Lung microvascular endothelial cell (primary cell): Measurements from ENCODE around the gene DOCK7. TPM values are rescaled to one million over a fixed set of nuclear protein-coding genes. Genes with fewer than 3 reads are reported as not detected.
"Not testable (repeated sequence)": the region's sequence is repeated elsewhere in the genome, so short reads cannot be mapped to it uniquely, and the experiment has no call there.

Experiments used
- DNase-seq, 2 donors: peaks; one replicate each; pipeline versions ENCODE4 v3.0.0 to v3.0.0-alpha.2; 2010; ENCODE audit warnings: low read depth in 2 of 2
- total RNA-seq: library from RNA; depleted of rRNA; stranded (reverse); fragments of >200 nt; gene quantifications from 2 replicates; pipeline ENCODE4 v1.2.1, GENCODE V29; 2014

DOCK7 gene
- total RNA-seq, 1 donor from 2014 or later = 21.0 TPM

DNA sequence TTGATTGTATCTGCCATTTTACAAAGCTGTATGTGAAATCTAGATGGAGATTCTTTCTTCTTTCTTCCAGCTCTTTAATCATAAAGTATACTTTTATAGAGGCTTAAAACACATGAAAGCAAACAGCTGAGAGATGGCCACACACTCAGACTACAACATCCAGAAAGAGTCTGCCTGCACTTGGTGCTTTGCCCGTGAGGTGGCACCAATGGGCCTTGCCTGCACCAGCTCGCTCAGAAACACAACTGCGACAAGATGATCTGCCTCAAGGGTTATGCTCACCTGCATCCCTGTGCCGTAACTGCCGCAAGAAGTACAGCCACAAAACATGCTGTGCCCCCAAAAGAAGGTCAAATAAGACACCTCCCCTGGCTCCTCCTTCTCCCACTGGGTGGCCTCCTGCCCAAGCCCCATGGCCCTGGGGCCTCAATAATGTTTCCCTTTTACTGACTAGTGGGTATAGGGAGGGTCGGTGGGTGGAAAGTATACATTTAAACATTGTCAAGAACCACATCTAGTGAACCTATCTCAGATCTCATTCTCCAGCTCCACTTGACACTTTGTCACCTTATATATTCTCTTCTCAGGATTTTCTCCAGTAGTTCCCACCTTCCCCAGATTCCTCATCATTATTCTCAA lies 157.6 kb downstream of the DOCK7 start:
- peak in 1 of 2 donors; percentile 63 for DNase-seq

DNA sequence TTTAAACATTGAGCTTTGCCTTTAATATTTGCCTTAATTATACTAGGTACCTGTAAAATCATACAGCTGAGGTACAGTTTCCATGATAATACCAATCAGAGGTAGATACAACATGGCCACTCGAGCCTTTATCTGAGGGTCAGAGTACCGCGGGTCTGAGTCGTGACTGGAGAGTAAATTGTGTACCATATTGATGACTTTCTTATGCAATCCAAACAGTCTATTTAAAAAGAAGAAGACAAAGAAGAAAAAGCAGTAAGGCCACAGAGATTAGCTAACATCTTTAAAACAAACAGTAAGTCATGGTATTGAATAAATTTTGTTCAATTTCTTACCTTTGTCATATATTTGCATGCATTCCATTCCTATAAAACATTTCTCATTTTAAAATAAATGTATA lies 159.0 kb downstream of the DOCK7 start:
- no peak for DNase-seq

DNA sequence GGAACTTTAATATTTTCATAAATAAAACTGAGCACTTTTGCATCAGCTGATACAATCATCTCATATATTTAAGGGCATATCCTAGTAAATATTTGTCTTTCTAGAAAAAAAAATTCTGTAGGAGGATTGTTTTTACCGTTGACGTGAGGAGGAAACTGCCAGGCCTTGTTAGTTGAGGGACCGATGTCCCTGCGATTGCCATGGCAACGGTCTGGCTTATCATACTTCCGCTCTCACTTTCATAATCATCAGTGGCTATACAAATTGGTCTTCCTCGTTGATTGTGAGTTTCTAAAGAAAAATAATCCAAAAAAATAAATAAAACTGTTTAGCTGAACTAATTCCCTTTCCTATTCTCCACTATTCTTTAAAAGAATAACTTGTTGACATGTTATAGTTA lies 160.2 kb downstream of the DOCK7 start:
- DNase-seq = peak in 1 of 2 donors; percentile 78

DNA sequence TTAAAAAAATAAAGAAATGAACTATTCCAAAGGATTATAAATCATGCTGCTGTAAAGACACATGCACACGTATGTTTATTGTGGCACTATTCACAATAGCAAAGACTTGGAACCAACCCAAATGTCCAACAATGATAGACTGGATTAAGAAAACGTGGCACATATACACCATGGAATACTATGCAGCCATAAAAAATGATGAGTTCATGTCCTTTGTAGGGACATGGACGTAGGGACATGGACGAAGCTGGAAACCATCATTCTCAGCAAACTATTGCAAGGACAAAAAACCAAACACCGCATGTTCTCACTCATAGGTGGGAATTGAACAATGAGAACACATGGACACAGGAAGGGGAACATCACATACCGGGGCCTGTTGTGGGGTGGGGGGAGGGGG lies 160.8 kb downstream of the DOCK7 start:
- DNase-seq = not testable (repeated sequence)

DNA sequence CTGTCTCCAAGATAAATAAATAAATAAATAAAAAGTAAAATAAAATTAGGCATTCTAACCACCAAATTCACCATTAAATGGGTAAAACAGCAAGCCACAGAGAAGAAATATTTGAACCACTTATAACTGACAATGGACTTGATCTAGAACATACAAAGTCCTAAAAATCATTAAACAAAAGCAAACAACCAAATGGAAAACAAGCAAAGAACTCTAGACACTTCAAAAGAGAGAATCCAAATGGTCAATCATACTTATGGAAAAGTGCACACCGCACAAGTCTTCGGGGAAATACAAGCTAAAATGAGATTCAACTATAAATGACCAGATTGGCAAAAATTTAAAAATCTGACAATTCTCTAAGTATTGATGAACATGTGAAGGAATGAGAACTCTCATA lies 164.3 kb downstream of the DOCK7 start:
- DNase-seq = no peak

DNA sequence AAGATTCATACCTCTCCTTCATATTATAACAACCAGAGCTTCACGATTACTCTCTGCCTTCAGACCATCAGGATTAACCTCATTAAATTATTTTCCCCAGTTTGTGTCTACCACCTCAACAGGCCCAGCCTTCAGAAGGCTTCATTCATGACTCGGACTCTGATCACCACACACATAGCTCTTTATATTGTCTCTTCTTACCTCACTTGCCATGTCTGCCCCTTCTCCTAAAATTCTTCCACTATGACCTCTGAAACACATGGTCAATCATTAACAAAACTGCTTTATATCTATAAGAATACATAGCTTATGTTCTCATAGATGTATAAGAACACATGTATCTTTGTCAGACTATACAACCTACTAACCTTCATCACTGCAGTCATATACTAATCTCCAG lies 171.6 kb downstream of the DOCK7 start:
- no peak for DNase-seq

DNA sequence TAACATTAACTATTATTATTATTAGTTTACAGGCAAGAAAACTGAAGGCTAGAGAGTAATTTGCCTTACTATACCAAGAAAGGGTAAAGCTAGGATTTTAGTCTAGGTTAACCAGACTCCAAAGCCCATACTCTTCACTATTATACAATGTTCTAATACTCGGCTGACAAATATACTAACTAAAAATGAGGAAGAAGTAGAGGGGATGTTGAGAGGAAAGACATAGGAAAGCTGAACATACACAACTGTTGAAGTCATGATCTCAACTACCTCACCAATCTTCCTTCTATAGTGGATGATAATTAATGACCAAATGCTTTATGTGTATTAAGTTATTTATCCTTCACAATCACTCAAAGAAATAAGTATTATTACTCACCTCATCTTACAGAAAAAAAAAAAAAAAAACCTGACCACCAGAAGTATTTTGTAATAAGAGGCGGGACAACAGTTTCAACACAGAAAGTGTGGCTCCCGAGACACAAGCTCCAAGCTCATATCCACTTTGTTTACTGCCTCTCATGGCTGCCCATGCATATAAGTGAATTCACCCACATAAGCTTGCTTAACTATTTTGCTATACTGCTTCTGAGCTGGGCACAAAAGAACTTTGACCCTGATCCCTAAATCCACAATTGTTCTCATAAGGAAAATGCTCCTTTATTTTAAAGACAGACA lies 173.3 kb downstream of the DOCK7 start:
- no peak for DNase-seq

DNA sequence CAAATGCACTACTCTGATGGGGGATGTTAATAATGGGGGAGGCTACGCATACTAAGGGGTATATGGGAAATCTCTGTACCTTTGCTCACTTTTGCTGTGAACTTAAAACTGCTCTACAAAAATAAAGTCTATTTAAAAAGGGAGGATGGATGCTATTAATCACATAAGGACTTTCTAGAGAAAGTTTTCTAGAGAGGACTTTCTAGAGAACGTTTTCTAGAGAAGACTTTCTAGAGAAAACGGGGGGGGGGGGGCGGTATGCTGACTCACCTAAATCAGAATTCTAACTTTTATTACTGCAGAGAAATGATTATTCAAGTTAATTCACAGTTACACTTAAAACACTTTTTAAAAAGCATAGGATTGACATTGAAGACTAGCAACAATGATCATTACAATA lies 175.2 kb downstream of the DOCK7 start:
- DNase-seq = no peak

DNA sequence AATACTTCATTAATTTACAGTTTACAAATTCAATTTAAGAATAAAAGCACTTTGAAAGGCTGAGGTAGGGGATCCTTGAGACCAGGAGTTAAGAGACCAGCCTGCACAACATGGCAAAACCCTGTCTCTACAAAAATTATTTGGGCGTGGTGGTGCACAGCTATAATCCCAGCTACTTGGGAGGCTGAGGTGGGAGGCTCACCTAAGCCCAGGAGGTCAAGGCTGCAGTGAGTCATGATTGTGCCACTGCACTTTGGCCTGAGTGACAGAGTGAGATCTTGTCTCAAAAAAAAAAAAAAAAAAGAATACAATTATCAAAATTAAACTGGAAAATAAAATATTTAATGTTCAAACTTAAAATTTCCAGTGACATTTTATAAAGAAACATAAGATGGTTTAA lies 179.2 kb downstream of the DOCK7 start:
- DNase-seq = no peak

DNA sequence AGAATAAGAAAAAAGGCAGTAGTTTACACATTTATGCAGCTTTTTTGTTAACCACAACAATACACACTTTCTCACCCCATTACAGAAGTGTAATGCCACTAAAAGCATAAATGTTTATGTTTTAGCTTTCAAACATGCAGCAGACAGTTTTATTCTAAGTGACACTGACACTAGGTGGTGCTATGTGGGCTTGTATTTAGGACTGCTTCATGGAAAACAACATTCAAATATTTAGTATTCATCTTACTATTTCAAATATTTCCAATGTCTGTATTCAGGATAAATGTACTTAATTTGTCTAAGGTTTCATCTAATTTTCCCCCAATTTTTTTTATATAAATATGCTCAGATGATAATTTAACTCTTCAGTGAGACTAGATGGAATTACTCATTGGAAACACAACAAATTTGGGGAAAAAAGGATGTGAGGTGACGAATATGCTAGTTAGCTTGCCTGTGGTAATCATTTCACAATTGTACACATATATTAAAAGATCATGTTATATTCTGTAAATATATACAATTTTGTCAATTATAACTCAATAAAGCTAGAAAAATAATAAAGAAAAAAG lies 179.9 kb downstream of the DOCK7 start:
- DNase-seq = peak; percentile 68 to 72

DNA sequence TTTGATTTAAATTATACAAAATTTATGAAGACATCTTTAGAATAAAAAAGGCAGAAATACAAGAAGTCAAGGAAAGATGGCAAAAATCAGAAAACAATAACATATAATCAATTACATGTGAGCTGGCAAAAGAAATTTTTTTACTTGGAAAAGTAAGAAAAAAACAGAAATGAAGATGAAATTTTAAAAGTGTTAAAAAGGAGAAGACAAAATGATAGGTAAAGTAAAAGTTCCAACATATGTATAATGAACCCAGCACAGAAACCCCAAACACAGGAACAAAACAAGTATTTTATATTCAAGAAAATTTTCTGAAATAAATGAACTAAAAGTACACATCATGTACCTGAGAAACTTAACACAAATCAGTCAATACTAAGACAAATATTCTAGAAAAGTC lies 188.0 kb downstream of the DOCK7 start:
- no peak for DNase-seq

DNA sequence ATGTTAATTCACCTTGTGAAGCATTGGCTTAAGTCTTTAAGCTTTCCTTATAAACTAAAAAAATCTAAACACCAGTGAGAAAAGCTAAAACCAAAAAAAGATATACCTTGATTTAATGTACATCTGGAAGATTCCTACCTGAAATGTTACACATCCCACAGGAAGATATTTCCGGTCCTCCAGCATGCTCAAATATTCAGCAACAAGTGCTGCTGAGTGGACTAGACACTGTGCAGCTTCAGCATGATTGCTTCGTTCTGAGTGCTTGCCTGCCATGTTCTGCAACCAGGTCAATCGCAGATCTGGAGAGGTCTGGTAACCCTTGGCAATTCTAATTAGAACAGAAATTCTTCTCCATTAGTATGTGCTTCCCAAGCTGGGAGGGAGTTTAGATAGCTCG lies 194.0 kb downstream of the DOCK7 start:
- no peak for DNase-seq

DNA sequence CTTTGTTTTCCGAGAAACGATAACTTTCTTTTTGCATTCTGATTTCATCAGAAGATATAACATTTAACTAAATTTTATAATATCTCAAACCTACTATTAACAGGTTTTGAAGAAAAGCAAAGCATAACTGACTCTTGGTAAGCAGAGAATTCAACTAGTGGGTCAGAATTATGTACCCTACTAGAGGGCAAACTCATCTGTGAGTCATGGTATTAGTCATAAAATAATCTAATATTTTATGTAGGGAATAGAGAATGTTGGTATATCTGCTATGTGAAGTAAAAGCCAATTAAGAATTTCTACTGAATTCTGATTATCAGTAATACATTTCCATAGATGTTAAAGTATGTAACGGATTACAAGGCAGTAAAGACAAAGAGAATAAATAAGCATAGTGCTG lies 194.5 kb downstream of the DOCK7 start:
- peak in 1 of 2 donors; percentile 5 for DNase-seq

DNA sequence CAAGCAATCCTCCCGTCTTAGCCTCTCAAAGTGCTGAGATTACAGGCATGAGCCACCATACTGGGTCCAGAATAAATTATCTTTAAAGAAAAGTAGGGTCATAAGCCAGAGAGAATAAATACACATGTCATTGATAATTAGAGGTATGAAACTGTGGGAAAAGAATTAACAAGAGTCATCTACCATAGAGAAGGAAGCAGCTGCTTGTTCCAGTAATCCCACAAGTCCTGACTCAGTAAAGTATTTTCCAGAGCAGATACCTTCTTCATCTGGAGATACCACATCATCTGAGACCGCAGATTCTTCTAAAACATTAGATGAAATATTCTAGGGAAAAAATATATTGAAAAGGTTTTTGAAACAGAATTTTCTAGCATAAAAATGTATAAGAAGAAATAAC lies 195.7 kb downstream of the DOCK7 start:
- no peak for DNase-seq

DNA sequence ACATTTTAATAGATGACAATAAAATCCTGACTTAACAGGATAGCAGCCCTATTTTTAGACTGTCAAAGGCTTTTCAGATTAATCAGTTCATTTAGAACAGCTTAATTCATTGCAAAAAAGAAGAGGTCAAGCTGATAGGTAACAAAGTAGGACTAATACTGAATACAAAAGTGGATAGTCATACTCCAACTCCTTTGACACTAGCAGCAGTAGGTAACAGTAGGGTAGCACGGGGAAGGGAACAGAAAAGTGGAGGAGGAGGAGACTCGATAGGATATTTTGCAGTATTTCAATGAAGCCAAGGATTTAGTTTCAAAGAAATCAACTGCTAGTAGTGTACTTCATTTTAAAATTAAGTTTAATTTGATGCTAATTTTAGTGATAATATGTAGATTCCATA lies 200.2 kb downstream of the DOCK7 start:
- DNase-seq = no peak

DNA sequence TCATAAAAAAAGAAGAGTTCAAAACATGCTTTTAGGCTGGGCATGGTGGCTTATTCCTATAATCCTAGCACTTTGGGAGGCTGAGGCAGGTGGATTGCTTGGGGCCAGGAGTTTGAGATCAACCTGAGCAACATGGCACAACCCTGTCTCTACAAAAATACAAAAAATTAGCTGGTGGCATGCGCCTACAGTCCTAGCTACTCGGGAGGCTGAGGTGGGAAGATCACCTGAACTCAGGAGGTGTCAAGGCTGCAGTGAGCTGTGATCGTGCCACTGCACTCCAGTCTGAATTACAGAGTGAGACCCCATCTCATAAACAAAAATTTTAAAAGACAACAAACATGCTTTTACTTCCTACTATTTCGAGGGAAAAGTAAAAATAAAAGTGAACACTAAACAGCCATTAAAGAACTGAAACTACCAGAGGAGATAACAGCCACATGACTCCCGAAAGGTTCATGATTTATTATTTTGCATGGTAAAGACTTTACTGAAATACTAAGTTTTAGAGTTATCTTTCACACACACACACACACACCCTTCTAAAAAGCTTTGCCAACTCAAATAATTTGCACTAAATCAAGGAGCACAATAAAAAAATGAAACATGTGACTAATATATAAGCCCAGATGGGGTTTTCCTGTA lies 203.2 kb downstream of the DOCK7 start:
- no peak for DNase-seq

DNA sequence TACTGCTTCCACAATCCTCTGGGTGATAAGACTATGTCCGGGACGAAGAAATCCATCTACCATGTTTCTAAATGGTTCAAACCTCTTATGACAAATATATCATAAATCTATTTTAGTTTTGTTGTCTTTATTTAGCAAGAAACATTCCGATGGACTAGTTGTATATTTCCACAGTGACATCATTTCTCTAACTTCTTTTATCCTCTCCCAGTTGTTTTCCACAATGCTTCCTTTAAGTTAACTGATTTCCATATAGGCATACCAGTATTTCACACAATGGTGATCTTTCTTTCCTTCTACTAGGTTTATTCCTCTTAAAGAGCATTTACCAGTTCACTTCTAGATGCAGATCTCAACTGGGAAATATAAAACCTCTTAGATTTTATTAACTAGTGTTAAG lies 206.5 kb downstream of the DOCK7 start:
- no peak for DNase-seq

DNA sequence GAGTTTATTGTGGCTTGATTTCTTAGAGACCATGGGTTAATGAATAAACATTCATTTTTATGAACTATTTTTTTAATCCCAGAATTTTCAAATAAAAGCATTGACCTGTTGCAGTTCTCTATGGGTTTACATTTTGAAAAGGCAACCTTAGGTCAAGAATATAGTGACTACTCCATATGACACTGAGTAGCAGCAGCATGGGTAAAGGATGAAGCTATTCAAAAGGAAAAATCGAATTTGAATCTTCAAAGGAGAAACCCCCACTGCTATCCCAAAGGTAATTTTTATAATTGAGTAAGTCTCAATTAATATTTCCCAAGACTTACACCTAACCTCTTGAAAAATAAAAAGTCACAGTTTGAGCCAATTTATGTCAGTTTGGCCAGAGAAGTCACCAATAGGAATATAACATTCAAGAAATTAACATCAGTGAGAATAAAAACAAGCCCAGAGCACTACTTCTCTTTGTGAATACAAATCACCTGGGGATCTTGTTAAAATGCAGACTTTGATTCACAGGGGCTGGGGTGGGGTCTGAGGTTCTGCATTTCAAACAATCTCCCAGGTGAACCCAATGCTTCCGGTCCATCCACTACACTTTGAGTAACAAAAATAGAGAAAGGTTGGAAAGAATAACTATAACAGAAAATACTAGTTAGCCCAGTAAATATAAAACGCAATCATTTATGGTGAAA lies 211.5 kb downstream of the DOCK7 start:
- no peak for DNase-seq

DNA sequence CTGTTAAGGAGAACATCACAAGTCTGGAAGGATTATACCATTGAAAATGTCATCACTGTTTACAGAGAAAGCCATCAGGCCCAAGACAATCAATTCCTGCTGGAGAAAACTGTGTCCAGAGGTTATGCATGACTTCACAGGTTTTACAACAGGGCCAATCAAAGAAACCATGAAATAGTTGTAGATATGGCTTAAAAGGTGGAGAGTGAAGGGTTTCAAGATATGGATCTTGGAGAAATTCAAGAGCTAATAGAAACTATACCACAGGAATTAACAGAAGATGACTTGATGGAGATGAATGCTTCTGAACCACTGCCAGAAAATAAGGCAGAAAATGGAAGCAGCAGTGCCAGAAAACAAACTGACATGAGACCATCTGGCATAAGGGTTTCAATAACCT lies 221.1 kb downstream of the DOCK7 start:
- DNase-seq = no peak

DNA sequence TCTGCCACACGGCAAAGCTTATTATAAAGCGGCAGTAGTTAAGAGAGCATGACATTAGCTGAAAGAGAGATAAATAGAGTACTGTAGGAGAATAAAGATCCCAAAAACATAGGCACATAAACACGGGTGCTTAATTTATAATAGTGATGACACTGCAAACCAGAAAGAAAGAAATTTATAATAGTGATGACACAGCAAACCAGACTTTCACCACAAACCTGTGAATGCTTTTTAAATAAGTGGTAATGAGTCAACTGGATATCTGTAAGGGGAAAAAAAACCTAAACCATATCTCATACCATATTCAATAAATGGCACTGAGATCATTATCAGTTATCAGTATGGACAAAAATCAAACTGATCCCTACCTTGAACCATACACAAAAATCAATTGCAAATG lies 225.8 kb downstream of the DOCK7 start:
- no peak for DNase-seq

DNA sequence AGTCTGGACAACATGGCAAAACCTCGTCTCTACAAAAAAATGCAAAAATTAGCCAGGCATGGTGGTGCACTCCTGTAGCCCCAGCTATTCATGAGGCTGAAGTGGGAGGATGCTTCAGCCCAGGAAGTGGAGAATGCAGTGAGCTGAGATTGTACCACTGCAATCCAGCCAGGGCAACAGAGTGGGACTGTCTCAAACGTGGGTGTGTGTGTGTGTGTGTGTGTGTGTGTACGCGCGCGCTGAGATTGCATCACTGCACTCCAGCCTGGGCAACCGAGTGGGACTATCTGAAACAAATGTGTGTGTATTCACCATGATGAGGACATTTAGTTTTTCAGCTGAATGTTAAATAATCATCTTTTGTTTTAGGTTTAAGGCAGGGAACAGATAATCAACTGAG lies 230.2 kb downstream of the DOCK7 start:
- no peak for DNase-seq

DNA sequence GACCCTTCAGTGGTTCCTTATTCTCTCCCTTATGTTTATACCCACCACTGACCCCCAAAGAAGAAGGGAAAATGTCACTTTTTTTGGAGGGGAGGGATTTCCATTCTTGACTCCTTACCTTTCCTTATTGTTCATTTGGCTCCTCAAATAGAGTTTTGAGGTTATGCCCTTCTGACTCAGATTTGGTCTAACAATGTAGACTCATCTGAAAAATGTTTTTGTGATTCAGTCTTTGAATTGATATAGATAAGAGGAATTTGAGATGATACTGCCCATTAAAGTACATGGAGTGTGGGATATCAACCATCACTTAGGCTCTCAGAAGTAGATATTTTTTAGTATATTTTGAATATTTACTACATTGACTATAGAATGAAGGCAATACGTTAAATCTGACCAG lies 235.2 kb downstream of the DOCK7 start:
- no peak for DNase-seq
